ENCODE data around the gene NEB.
"Not testable (repeated sequence)": the region's sequence is repeated elsewhere in the genome, so short reads cannot be mapped to it uniquely, and the experiment has no call there.

NEB gene

DNA sequence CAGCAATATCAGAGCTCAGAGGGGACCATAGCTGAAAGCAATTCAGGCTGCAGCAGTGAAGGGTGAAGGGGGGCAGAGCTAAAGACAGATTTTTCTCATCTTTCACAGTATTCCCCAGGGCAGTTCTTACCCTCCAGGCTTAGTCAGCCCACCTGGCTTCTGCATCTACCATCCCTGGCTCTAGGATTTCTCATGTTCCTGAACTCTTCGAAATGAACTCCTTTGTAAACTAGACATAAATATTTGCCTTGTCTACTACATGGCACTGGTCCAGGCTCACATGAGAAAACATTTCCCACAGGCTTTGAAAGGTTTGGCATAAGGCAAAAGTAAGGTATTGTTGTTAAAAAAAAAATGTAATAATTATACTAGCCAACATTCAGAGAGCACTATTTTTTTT is 23.6 kb upstream of the NEB start:
- DNase-seq = no peak

DNA sequence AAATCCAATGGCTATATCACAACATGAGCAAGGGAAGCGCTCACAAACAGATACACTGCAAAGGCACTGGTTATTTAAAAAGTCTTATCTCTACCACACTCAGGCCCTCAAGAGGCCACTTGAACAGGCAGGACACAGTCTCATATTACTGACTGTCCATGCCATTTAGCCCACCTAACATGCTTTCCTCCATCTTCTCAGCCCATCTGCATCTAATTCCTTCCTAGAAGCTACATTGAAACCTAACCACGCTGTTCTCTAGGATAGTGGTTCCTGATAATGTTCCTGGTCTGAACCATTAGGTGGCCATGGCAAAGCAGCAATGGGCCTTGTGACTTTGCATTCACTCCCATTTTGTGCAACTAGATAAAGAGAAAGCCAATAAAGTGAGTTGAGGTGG is 22.5 kb upstream of the NEB start:
- DNase-seq = no peak

DNA sequence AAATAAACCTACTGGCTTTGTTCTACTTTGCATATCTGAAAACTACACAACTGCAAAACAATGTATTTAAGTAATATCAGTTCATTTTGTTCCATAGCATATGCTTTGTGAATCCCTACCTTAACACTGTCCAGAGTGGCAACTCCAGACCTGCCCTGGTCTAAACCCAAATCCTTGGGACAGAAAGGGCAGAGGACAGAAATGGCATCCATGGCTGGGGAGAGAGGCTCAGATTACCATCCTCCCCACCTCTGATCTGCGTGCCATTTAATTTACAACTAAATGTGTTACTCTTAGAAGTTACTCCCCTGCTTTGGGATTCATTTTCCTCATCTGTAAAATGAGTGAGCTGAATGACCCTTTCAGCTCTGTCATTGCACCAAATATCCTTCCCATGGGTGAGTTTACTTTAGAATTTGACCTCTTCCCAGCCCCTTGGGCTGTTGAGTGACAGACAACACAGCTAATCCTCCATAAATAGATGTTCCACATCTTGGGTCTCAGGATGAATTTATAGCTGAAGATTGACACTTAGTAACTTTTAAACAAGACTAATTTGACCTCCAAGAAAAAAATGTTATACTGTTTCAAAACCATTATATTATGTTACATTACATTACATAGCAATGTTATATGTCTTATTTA is 20.1 kb upstream of the NEB start:
- no peak for DNase-seq

DNA sequence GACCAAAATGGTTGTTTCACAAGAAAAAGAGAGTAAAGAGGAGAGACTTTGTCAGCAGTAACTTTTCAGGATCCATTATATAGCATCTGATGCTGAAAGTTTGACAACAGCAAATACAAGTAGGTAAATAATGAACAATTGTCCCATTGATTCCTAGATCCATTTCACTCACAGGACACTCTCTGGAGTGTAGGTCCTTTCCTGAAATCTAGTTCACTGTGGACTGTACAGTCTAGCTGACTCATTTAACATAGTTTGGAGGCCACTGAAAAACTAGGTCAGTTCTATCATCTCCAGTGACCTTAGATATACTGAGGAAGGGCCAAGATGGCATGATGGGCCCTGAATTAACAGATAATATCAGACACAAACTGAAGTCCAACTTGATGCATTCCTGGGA is 19.3 kb upstream of the NEB start:
- no peak for DNase-seq

DNA sequence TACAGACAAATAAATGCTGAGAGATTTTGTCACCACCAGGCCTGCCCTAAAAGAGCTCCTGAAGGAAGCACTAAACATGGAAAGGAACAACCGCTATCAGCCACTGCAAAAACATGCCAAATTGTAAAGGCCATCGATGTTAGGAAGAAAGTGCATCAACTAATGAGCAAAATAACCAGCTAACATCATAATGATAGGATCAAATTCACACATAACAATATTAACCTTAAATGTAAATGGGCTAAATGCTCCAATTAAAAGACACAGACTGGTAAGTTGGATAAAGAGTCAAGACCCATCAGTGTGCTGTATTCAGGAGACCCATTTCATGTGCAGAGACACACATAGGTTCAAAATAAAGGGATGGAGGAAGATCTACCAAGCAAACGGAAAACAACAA is 11.0 kb upstream of the NEB start:
- DNase-seq = not testable (repeated sequence)

DNA sequence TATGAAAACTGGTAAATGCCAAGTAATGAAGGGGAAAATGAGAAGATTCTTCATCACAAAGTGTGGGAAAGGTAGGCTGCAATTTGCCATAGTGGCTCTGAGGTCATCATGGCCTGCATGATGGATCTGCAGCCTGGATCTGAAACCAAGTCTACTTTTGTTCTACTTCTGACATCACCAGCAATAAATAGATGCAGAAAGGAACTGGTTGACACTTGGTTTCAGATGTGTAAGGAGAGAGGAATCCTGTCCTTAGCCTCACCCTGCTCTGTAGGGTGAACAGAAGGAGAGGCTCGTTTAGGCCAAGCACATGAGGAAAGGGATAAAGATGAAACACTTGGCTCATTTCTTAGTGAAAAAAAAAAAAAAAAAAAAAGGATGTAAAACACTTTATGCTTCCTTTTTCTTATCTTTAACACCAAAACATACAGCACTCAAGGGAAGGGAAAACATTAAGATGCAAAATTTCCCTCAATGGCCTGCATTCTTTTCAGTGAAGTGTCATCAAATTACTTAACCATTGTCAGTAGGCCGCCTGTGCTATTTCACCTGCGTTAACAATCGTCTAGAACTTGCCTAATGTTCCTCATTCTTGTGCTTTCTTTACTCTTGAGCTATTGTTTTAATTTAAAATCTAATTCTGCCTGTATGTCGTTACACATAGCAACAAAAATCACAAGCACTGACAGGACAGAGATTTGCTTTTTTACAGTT is 3.9 kb downstream of the NEB start:
- DNase-seq = no peak

DNA sequence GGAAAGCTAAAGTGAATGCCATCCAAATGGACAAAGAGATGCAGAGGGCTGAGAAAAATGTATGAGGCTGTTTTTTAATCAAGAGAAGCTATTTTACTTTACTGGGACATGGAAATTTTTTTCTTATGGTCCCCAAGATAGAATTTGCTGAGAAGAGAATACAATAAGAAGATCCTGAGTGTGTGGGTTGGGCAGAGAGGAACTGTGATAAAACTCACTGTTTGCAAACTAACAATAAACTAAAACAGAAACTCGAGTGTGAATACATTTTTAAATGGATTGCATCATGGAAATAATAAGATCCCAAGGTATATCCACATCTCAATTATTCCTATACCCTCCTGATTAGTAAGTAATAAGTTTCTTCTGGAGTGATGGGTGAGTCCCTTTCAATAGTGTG is 4.4 kb downstream of the NEB start:
- DNase-seq = no peak

DNA sequence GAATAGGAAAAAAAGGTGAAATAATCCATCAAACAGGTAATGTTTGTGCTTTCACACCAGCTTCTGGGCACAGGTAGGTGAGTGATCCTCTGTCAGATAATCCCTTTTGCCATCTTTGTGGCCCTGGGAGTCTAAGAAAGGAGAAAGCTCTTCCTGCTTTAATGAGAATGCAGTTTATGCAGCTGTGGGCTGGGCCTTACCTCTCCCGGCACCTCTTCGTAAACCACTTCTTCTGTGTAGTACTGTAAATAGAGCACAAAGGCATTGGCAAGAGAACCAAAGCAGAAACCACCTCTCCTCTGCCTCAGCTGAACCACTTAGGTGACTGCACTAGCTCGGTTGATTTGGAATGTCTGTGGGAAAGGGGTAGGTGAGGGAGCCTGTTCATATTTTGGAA is 4.9 kb downstream of the NEB start:
- DNase-seq = no peak

DNA sequence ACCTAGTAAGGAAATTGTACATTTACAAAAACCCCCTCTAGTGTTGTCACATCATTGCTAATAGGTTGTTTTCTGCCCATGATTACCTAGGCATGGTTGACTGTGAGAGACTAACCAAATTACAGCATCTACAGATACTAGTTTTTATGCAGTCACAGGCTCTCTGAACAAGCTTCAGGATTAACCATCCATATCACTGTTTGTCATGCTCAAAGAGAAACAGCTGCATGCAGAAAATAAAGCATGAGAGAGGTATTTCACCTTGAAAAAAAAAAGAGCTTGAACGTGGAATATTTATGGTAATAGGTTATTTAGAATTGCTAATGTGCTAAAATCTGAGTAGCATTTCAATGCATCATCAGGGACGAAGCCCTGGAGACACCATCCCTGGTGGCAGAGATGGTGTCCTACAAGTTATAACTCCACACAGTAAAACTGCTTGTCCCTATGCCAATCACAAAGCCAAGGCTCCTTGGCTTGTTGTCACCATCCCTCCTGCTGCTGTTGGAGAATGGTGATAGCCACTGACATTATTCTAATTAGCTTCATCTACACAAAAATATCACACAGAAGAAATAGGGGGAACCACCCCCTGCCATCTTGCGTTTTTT is 5.4 kb downstream of the NEB start:
- DNase-seq = no peak

DNA sequence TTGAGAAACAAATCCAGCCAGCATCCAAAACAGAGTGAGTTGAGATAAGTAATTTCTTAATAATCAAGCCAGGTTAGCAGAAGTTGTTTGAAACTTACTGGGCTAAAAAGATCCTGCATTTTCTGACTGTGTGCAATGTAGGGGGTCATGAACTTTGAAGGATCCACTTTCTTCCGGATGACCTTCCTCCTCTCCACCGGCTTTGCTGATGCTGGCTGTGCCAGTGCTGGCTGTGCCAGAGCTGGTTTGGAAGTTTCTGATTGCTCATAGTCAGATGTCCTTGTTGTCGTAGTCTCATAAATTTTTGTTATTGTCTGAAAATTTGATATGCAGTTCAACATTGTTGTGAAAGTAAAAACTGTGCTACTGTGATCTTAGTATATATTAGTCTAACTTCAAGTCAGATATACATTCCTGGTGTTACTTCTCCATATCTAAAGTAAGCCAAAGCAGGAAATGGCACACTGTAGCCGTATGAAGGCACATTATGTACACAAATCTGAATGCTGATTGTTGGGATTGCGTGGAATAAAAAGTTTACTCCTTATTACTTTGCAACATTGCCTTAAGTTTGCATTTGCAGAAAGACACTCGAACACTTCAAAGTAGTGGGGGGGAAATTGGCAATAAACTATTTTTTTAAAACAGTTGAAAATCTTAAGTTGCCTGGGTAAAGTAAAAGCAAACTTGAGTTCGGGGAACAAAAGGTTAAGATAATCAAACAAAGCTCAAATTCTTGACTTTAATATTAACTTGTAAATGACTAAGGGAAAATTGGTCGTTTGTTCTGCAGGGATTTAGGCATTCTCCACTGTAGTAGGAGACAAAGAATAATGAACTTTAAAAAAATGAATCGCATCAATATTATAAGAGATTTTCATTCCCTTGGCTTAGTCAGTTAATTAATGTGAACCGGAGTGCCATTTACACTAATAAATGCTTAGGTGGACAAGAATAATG is 6.4 kb downstream of the NEB start:
- no peak for DNase-seq

DNA sequence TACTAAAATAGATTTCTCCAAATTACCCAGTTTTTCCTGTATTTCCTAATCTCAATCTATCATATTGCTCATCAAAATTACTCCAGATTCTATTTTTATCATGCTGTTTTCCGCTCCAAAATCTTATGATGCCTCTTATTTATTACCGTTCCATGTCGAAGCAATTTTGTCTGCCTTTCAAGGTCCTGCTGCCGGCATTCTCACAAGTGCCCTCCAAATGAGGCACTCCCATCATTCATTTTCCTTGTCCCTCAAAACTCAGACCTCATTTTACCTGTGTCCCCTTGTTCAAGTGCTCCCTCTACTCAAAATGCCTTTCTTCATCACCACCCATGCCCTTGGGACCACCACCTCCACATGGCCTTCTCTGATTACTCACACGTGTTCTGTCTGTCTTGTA is 13.1 kb downstream of the NEB start:
- DNase-seq = no peak

DNA sequence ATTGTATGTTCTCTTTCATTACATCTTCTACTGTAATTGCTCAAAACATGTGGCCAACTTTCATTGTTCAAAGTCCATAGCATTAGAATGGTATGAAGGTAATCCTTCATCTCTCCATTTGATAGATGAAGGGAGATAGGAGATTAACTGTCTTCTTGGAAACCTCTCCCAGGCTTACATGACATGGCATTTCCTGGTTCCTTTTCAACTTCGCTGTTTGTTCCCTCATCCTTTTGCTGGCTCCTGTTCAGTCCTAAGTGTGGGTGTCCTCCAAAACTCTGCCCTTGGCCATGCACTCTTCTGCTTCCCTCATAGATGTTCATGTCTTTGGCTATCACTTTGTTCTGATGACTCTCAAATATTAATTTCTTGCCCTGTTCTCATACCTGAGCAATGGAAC is 13.8 kb downstream of the NEB start:
- no peak for DNase-seq

DNA sequence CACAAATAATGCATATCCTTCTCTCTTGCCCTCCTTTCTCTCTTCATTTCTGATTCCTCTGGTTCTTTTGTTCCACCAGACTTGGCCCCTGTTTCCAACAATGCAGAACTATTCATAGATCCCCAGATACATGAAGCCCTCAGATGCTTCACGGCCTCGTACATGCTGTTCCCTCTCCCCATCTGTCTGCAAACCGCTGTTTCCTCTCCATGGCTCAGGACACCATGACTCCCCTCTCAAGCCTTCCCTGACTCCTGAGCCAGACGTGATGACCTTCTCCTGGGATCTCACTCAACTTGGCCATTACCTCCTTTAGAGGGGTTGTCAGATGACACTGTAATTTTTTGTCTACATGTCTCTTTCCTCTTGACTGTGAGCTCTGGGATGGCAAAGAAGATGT is 15.5 kb downstream of the NEB start:
- DNase-seq = no peak

DNA sequence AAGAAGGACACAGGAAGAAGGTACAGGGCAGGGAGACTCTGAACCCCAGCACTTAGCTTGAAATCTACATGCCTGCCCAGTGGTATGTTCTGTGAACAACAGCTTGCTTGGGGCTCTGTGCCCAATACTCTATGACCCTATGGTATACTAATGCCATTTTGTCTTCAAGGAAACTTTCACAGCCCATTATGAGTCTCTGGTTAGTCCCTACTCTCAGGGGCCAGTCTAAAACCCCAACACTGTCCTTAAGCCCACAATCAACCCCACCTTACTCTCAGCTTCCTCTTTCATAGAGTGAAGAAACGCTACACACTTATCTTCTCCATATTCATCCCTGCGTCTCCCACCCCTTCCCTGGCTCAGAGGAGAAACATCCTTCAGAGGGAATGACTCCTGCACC is 16.0 kb downstream of the NEB start:
- no peak for DNase-seq

DNA sequence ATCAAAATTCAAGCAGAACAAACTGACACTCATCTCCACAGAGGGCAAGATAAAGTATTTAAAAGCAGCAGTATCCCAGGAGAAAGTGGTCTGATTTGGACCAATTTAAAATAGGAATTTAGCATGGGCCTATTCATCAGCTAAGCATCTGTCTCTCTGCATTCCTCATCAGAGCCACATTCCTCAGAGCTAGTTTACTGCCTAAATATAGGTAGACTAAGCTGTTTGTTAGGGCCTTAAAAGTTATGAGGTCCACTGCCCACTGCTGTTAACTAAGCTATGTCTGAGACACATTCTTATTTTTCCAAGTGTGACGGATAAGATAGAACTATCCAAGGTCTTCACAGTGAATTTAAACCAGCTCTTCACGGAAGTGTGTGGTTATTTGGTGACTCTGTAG is 17.6 kb downstream of the NEB start:
- no peak for DNase-seq

DNA sequence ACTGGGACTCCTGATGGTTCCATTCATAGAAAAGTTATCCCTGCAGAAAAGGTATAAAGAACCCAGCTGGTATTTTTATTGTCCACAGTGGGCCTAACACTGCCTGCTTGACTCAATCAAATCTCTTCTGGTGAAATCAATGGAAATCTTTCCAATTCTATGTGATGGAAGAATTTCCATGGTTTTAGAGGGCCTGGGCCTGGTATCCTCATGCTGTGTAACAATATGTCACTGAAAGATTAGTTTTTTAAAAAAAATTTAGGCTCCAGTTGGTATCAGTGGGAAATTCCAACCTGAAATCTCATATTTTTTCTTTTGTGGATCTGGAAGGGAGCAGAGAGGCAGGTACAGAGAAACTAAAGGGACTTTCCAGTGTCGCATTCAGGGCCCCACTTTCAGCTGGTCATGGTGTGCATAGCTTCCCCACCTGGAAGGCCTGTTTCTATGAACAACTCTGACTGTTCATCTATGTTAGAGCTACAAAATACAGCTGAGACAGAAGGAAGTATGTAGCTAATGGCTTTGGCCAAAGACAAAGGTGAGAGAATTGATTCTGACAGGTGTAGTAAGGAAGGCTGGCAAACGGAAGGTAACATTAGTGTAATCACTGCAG is 20.9 kb downstream of the NEB start:
- no peak for DNase-seq

DNA sequence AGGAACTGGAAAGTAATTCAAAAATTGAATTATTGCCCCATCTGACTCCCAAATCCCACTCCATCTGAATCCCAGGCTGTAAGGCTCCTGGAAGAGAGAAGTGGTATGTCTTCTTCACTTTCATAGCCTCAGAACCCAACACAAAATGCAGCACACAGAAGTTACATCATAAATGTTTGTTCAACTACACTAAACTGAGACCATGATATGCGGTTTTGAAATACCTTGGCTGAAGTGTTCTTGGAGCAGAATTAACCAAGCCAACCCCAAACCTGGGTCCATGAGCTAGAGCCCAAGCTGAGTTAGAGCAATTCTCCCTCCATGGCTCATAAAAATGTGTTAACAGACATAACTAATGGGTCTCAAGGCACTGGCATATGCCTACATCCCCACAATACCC is 23.3 kb downstream of the NEB start:
- no peak for DNase-seq

DNA sequence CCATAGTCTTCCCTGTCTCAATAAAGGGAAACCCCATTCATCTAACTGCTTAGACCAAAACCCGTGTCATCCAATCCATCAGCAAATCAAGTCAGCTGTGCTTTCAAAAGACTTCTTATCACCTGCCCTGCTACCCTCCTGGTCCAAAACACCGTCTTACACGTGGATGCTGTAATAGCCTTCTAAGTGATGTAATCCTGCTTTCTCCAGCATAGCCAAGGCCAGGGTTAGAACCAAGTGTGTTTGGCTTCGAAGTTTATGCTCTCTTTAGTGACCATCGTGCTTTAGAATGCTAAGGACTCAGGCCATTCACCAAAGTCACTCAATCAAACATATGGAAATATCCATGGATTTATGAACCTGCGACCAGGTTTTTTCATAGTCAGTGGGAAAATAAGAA is 25.5 kb downstream of the NEB start:
- no peak for DNase-seq

DNA sequence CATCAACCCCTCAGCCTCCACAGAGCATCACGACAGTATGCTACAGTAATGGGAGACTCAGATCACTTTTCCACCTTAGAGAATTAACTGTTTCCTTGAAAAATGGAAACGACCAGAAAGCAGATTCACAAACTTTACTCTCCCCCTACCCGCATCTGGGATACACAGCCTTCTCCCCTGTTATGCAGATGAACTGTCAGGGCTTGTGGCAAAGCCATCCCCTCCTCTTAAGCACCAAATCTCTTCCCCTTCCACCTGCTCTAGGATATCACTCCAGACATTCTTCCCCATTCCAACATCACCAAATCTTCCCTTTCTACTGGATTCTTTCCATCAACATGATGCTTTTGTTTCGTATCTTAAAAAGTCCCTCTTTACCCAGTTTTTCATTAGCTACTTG is 26.4 kb downstream of the NEB start:
- DNase-seq = no peak

DNA sequence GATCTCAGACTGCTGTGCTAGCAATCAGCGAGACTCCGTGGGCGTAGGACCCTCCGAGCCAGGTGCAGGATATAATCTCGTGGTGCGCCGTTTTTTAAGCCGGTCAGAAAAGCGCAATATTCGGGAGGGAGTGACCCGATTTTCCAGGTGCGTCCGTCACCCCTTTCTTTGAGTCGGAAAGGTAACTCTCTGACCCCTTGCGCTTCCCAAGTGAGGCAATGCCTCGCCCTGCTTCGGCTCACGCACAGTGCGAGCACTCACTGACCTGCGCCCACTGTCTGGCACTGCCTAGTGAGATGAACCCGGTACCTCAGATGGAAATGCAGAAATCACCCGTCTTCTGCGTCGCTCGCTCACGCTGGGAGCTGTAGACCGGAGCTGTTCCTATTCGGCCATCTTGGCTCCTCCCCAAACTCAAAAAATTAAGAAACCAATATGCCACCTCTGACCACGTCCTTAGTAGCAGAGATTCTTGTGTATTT is 29.8 kb downstream of the NEB start:
- DNase-seq = not testable (repeated sequence)

DNA sequence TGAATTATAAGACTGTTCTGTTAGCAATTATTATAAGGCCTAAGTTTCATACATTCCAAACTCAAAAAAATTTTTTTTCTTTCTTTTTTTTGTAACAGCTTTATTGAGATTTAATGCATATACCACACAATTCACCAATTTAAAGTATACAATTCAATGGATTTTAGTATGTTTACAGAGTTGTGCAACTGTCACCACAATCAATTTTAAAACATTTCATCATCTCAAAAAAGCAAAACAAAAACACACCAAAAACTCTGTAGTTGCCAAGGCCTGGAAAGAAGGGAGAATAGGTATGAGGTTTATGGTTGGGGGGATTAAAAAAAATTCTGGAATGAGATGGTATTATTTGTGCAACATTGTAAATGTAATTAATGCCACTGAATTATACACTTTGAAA is 36.1 kb downstream of the NEB start:
- not testable (repeated sequence) for DNase-seq

DNA sequence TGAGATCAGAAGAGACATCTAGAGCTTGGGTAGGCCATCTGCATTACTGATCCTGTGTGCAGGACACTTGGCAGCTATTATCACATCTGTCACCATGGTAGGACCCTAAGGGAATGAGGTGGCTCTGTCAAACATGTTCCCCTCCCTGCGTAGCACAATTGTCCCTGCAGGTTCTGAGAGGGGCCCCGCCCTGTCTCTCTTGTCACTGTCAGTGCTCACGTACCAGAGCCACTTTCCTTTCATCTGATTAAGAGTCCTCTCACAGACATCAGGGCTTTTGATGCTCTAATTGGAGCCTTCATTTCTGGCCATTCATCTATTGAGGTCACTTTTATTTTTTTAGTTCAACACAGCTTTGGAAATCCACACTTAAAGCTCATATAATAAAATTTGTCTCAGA is 38.5 kb downstream of the NEB start:
- no peak for DNase-seq

DNA sequence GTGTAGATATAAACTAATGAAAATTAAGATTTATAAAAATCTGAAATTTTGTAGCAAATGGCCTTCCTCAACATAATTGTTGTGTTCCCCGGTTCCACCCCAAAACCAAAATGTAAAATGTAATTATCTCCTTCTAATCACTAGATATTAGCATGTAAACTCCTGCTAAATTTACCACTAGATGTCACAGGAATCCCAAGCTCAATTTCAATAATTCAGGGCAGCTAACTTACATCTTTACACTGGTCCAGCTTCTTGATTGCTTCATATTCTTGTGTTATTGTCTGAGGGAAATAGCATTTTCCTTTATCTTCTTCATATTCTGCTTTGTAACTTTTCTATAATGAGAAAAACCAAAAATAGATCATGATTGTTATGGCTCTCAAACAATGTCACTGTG is 42.6 kb downstream of the NEB start:
- no peak for DNase-seq
